ENCODE data around the gene COL6A2.

Gene COL6A2

GRCh38 chr21:46100020-46100419, 2.1 kb downstream of the COL6A2 start:
- no peak overlapping the region for H3K4me3 ChIP-seq (ENCODE audit: low read length)
- peaks cover 11% of the 10 kb centered on the region; the same call in 1 of the 2 replicates for H3K9me3 ChIP-seq (ENCODE audit: control insufficient read depth, insufficient read depth, low read length)
- H3F3A ChIP-seq (ENCODE audit: control insufficient read depth, insufficient read depth) = no peaks in the 10 kb centered on the region
- no peaks in the 10 kb centered on the region for H3K79me2 ChIP-seq (ENCODE audit: control insufficient read depth, low read length)
- TF ChIP-seq CTCF (IDR thresholded peaks at IDR 0.05; ENCODE audit: low read depth, low read length, poor library complexity, severe bottlenecking) = no peak
- no peak for TF ChIP-seq EZH2phosphoT487 (IDR thresholded peaks at IDR 0.05; ENCODE audit: borderline replicate concordance, low read length)
- H3K9me2 ChIP-seq (replicated peaks; ENCODE audit: control insufficient read depth, low read length) = no peaks in the 10 kb centered on the region
- no peaks in the 10 kb centered on the region for H3K27me3 ChIP-seq (ENCODE audit: control insufficient read depth, low read length)
- no peak overlapping the region for H3K27ac ChIP-seq (ENCODE audit: low read depth, low read length)
- H3K4me1 ChIP-seq (ENCODE audit: control insufficient read depth, low read length) = no peaks in the 10 kb centered on the region
- no peak overlapping the region for H3K4me2 ChIP-seq (ENCODE audit: low read length)
- H3K36me3 ChIP-seq (ENCODE audit: control insufficient read depth, low read length) = no peaks in the 10 kb centered on the region
- H4K20me1 ChIP-seq (ENCODE audit: control insufficient read depth, insufficient read depth, low read depth, low read length) = no peaks in the 10 kb centered on the region

- H3K4me3 ChIP-seq (ENCODE audit: low read length) = no peak overlapping the region
Measured at GRCh38 chr21:46100426-46100825, 2.5 kb downstream of the COL6A2 start.

GRCh38 chr21:46100906-46101305, 3.0 kb downstream of the COL6A2 start:
- Histone ChIP-seq H3K9me3 (ENCODE audit: control insufficient read depth, insufficient read depth, low read length) (peaks cover 11% of the 10 kb centered on the region; the same call in 1 of the 2 replicates), H3K4me2 (ENCODE audit: low read length) (no peak overlapping the region), H3F3A (ENCODE audit: control insufficient read depth, insufficient read depth) (no peaks in the 10 kb centered on the region), H3K4me3 (ENCODE audit: low read length) (no peak overlapping the region), H3K79me2 (ENCODE audit: control insufficient read depth, low read length) (no peaks in the 10 kb centered on the region), H3K36me3 (ENCODE audit: control insufficient read depth, low read length) (no peaks in the 10 kb centered on the region), H3K27ac (ENCODE audit: low read depth, low read length) (no peak overlapping the region), H3K9me2 (replicated peaks; ENCODE audit: control insufficient read depth, low read length) (no peaks in the 10 kb centered on the region), H4K20me1 (ENCODE audit: control insufficient read depth, insufficient read depth, low read depth, low read length) (no peaks in the 10 kb centered on the region), H3K4me1 (ENCODE audit: control insufficient read depth, low read length) (no peaks in the 10 kb centered on the region), H3K27me3 (ENCODE audit: control insufficient read depth, low read length) (no peaks in the 10 kb centered on the region)
- TF ChIP-seq EZH2phosphoT487 (IDR thresholded peaks at IDR 0.05; ENCODE audit: borderline replicate concordance, low read length) (no peak), CTCF (IDR thresholded peaks at IDR 0.05; ENCODE audit: low read depth, low read length, poor library complexity, severe bottlenecking) (no peak)

More at GRCh38 chr21:46100426-46100825, 2.5 kb downstream of the COL6A2 start:
- Histone ChIP-seq H3K4me1 (ENCODE audit: control insufficient read depth, low read length) (no peaks in the 10 kb centered on the region), H4K20me1 (ENCODE audit: control insufficient read depth, insufficient read depth, low read depth, low read length) (no peaks in the 10 kb centered on the region), H3K4me2 (ENCODE audit: low read length) (no peak overlapping the region), H3K79me2 (ENCODE audit: control insufficient read depth, low read length) (no peaks in the 10 kb centered on the region), H3K36me3 (ENCODE audit: control insufficient read depth, low read length) (no peaks in the 10 kb centered on the region), H3K27ac (ENCODE audit: low read depth, low read length) (no peak overlapping the region), H3K27me3 (ENCODE audit: control insufficient read depth, low read length) (no peaks in the 10 kb centered on the region), H3K9me2 (replicated peaks; ENCODE audit: control insufficient read depth, low read length) (no peaks in the 10 kb centered on the region), H3K9me3 (ENCODE audit: control insufficient read depth, insufficient read depth, low read length) (peaks cover 11% of the 10 kb centered on the region; the same call in 1 of the 2 replicates), H3F3A (ENCODE audit: control insufficient read depth, insufficient read depth) (no peaks in the 10 kb centered on the region)
- TF ChIP-seq CTCF (IDR thresholded peaks at IDR 0.05; ENCODE audit: low read depth, low read length, poor library complexity, severe bottlenecking) (no peak), EZH2phosphoT487 (IDR thresholded peaks at IDR 0.05; ENCODE audit: borderline replicate concordance, low read length) (no peak)

Measured in DOHH2 (cell line).